ENCODE results near the gene EFL1. TPM values are rescaled to one million over a fixed set of nuclear protein-coding genes. Genes with fewer than 3 reads are reported as not detected.
A peak's percentile ranks its signal among the peaks of the same experiment; 100 is the strongest.

Gene EFL1
- total and polyA plus RNA-seq, 2 donors (not counting 3 experiments of a cell fraction or from before 2014, with no cell fraction given), result 6.6 to 21.9 TPM

DNA sequence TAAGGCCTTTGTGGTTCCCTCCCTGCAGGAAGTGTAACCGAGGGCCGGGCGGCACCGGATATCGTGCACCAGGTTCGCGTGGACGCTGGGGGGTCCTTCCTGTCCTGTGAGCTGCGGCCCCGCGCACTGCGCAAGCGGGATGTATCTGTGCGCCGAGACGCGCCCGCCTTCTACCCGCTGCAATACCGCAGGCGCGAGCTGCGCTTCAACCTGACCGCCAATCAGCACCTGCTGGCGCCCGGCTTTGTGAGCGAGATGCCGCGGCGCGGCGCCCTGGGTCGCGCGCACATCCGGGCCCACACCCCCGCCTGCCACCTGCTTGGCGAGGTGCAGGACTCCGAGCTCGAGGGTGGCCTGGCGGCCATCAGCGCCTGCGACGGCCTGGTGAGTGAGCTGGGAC lies 36.0 kb upstream of the EFL1 start:
- Histone ChIP-seq H3K9me3 (replicated peaks; ENCODE audit: control insufficient read depth, insufficient read depth, low read length) (no peaks in the 10 kb centered on the region), H3K4me2 (ENCODE audit: insufficient read depth, low read length) (no peak overlapping the region), H3K36me3 (ENCODE audit: control insufficient read depth in 2 of 2, extremely low read depth in 1 of 2, insufficient read depth in 2 of 2, low read length in 2 of 2) (no peaks in the 10 kb centered on the region), H3K27ac (ENCODE audit: insufficient read depth, low read depth, low read length) (no peak overlapping the region), H3K4me1 (ENCODE audit: control insufficient read depth, extremely low read depth, insufficient read depth, low read length) (no peaks in the 10 kb centered on the region), H3K4me3 (replicated peaks in 1 of 3; ENCODE audit: insufficient read depth in 1 of 3, low read depth in 1 of 3, low read length in 3 of 3) (no peak overlapping the region), H3K9me1 (replicated peaks; ENCODE audit: control insufficient read depth, extremely low read depth, insufficient read depth, low read length) (no peaks in the 10 kb centered on the region), H3K79me2 (ENCODE audit: control insufficient read depth, insufficient read depth, low read length) (no peaks in the 10 kb centered on the region), H3K27me3 (ENCODE audit: control insufficient read depth in 2 of 2, insufficient read depth in 2 of 2, low read length in 2 of 2) (no peaks in the 10 kb centered on the region), H2AFZ (ENCODE audit: low read depth, low read length) (peak overlapping the region; percentile 52), H4K20me1 (replicated peaks; ENCODE audit: control insufficient read depth, extremely low read depth, insufficient read depth, low read length) (no peaks in the 10 kb centered on the region), H3K9ac (replicated peaks; ENCODE audit: extremely low read depth, insufficient read depth, low read length) (no peak overlapping the region)
- CTCF ChIA-PET, result interaction anchor here (0.6 kb wide), 1 partner anchor 101 kb away, joined by 5 read pairs; no protein-coding TSS in a partner anchor
- dilution Hi-C loops (cut with MboI; ENCODE audit: extremely low pct_ligation_motif_present, low sequenced_read_pairs), result no loop called here
- no peak for FAIRE-seq
- DNase-seq (ENCODE audit: low read depth, low spot score), result no peak
- POLR2A ChIA-PET, result no interaction called here
- BruUV-seq (replicated peaks), result no TSS peak
- intact Hi-C loops (cut with micrococcal nuclease), result no loop called here
- TF ChIP-seq, protein P1, sequence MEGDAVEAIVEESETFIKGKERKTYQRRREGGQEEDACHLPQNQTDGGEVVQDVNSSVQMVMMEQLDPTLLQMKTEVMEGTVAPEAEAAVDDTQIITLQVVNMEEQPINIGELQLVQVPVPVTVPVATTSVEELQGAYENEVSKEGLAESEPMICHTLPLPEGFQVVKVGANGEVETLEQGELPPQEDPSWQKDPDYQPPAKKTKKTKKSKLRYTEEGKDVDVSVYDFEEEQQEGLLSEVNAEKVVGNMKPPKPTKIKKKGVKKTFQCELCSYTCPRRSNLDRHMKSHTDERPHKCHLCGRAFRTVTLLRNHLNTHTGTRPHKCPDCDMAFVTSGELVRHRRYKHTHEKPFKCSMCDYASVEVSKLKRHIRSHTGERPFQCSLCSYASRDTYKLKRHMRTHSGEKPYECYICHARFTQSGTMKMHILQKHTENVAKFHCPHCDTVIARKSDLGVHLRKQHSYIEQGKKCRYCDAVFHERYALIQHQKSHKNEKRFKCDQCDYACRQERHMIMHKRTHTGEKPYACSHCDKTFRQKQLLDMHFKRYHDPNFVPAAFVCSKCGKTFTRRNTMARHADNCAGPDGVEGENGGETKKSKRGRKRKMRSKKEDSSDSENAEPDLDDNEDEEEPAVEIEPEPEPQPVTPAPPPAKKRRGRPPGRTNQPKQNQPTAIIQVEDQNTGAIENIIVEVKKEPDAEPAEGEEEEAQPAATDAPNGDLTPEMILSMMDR (IDR thresholded peaks at IDR 0.05; ENCODE audit: extremely low read depth in 1 of 2, insufficient read depth in 1 of 2, low read depth in 1 of 2, low read length in 2 of 2), result no peak
- TF ChIP-seq FOS (IDR thresholded peaks at IDR 0.05; ENCODE audit: borderline replicate concordance, insufficient read depth, low read length) (no peak), GATA2 (IDR thresholded peaks at IDR 0.05; ENCODE audit: insufficient read depth, insufficient read length, low read depth, low read length) (no peak), JUN (IDR thresholded peaks at IDR 0.05; ENCODE audit: borderline replicate concordance, insufficient read depth, insufficient read length, low read depth) (no peak), POLR2AphosphoS5 (IDR thresholded peaks at IDR 0.05; ENCODE audit: insufficient read depth, low read depth, low read length) (no peak), MYC (IDR thresholded peaks at IDR 0.05; ENCODE audit: low read depth, low read length) (no peak), POLR2A (IDR thresholded peaks at IDR 0.05; ENCODE audit: low read depth, low read length) (no peak), EZH2 (IDR thresholded peaks at IDR 0.05; ENCODE audit: borderline replicate concordance, low read depth, low read length, severe bottlenecking) (no peak)
- TF ChIP-seq, protein P2, sequence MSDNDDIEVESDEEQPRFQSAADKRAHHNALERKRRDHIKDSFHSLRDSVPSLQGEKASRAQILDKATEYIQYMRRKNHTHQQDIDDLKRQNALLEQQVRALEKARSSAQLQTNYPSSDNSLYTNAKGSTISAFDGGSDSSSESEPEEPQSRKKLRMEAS (IDR thresholded peaks at IDR 0.05; ENCODE audit: insufficient read depth, insufficient read length), result no peak

All from endothelial cell of umbilical vein (primary cell).